ENCODE data around the gene MED17. TPM values are rescaled to one million over a fixed set of nuclear protein-coding genes. Genes with fewer than 3 reads are reported as not detected.
"Not testable (repeated sequence)": the region's sequence is repeated elsewhere in the genome, so short reads cannot be mapped to it uniquely, and the experiment has no call there.

MED17 gene
- polyA plus RNA-seq, 3 donors from 2014 or later: 8.2 to 24.5 (median 8.8) TPM

GRCh38 chr11:93744669-93745004 lies 39.4 kb upstream of the MED17 start:
- peaks cover 30 to 37% of the 10 kb centered on the region in 2 donors for H3K4me1 Mint-ChIP-seq
- peaks cover 12 to 16% (median 14%) of the 10 kb centered on the region in 3 donors for H3K27me3 Mint-ChIP-seq (ENCODE audit: low read depth in 3 of 3)
- peak overlapping the region in 2 of 6 donors; percentile 0 to 4 for H3K27ac Mint-ChIP-seq
- no peaks in the 10 kb centered on the region for H3K9me3 Mint-ChIP-seq
- peaks cover 4 to 8% (median 5%) of the 10 kb centered on the region in 3 donors for H3K36me3 Mint-ChIP-seq
- DNase-seq: no peak
- no peak overlapping the region for H3K4me3 Mint-ChIP-seq

- Mint-ChIP-seq H3K27ac (peak overlapping the region in 2 of 6 donors; percentile 0 to 4), H3K27me3 (ENCODE audit: low read depth in 3 of 3) (peaks cover 8 to 14% (median 12%) of the 10 kb centered on the region in 3 donors), H3K4me1 (peaks cover 25 to 32% of the 10 kb centered on the region in 2 donors)
- not testable (repeated sequence) for DNase-seq, H3K36me3 Mint-ChIP-seq, H3K9me3 Mint-ChIP-seq, H3K4me3 Mint-ChIP-seq
Measured at GRCh38 chr11:93745005-93745755, 38.9 kb upstream of the MED17 start.

- Mint-ChIP-seq H3K27me3 (ENCODE audit: low read depth in 3 of 3) (peaks cover 3 to 11% (median 4%) of the 10 kb centered on the region in 3 donors), H3K9me3 (no peaks in the 10 kb centered on the region), H3K4me3 (no peak overlapping the region), H3K36me3 (peaks cover 8 to 9% (median 9%) of the 10 kb centered on the region in 3 donors), H3K27ac (no peak overlapping the region), H3K4me1 (peaks cover 20 to 24% of the 10 kb centered on the region in 2 donors)
- DNase-seq: no peak
Measured at GRCh38 chr11:93746101-93746500, 38.0 kb upstream of the MED17 start.

GRCh38 chr11:93747122-93747521 lies 37.0 kb upstream of the MED17 start:
- no peaks in the 10 kb centered on the region for H3K9me3 Mint-ChIP-seq

GRCh38 chr11:93751001-93751400 lies 33.1 kb upstream of the MED17 start:
- Mint-ChIP-seq H3K27me3 (ENCODE audit: low read depth in 3 of 3) (peaks cover 0 to 1% (median 0%) of the 10 kb centered on the region in 3 donors), H3K9me3 (no peaks in the 10 kb centered on the region), H3K36me3 (peaks cover 4 to 22% (median 10%) of the 10 kb centered on the region in 3 donors), H3K4me1 (no peaks in the 10 kb centered on the region), H3K27ac (no peak overlapping the region), H3K4me3 (no peak overlapping the region)
- no peak for DNase-seq

More at GRCh38 chr11:93747122-93747521, 37.0 kb upstream of the MED17 start:
- Mint-ChIP-seq H3K27me3 (ENCODE audit: low read depth in 3 of 3) (peaks cover 0 to 3% (median 0%) of the 10 kb centered on the region in 3 donors), H3K4me3 (no peak overlapping the region), H3K36me3 (peaks cover 8 to 12% (median 10%) of the 10 kb centered on the region in 3 donors), H3K27ac (no peak overlapping the region), H3K4me1 (peaks cover 12 to 13% of the 10 kb centered on the region in 2 donors)
- no peak for DNase-seq

GRCh38 chr11:93753241-93753640 lies 30.8 kb upstream of the MED17 start:
- no peaks in the 10 kb centered on the region for H3K27me3 Mint-ChIP-seq (ENCODE audit: low read depth in 3 of 3)

DNA sequence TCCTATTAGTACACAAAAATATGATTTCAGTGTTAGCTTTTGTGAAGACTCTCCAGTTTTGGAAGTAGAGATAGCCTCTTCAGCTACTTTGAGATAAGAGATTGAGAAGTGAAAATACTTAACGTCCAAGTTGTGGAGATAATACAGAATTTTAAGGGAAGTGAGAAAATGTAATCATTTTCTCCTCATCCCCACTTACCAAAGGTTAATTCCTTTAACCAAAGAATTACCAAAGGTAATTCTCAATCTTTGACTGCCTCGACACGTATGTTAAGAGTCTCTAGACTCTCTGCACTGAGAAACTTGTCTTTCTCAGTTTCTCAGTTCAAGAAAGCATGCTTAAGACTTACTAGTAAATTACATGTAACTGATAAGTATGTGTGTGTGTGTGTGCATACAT lies 27.3 kb upstream of the MED17 start:
- Mint-ChIP-seq H3K4me1 (no peaks in the 10 kb centered on the region), H3K4me3 (no peak overlapping the region), H3K36me3 (peaks cover 18 to 43% (median 32%) of the 10 kb centered on the region in 3 donors), H3K27ac (no peak overlapping the region), H3K27me3 (ENCODE audit: low read depth in 3 of 3) (no peaks in the 10 kb centered on the region), H3K9me3 (no peaks in the 10 kb centered on the region)
- DNase-seq: no peak

More at GRCh38 chr11:93753241-93753640, 30.8 kb upstream of the MED17 start:
- Mint-ChIP-seq H3K4me1 (no peaks in the 10 kb centered on the region), H3K9me3 (no peaks in the 10 kb centered on the region), H3K27ac (no peak overlapping the region), H3K4me3 (no peak overlapping the region), H3K36me3 (peaks cover 3 to 33% (median 20%) of the 10 kb centered on the region in 3 donors)
- no peak for DNase-seq

- no peak overlapping the region for H3K27ac Mint-ChIP-seq
- H3K9me3 Mint-ChIP-seq: no peaks in the 10 kb centered on the region
- H3K36me3 Mint-ChIP-seq: peaks cover 18 to 43% (median 29%) of the 10 kb centered on the region in 3 donors
- no peak for DNase-seq
- no peaks in the 10 kb centered on the region for H3K4me1 Mint-ChIP-seq
- H3K27me3 Mint-ChIP-seq (ENCODE audit: low read depth in 3 of 3): no peaks in the 10 kb centered on the region
- H3K4me3 Mint-ChIP-seq: no peak overlapping the region
Measured at GRCh38 chr11:93757301-93757700, 26.8 kb upstream of the MED17 start.

DNA sequence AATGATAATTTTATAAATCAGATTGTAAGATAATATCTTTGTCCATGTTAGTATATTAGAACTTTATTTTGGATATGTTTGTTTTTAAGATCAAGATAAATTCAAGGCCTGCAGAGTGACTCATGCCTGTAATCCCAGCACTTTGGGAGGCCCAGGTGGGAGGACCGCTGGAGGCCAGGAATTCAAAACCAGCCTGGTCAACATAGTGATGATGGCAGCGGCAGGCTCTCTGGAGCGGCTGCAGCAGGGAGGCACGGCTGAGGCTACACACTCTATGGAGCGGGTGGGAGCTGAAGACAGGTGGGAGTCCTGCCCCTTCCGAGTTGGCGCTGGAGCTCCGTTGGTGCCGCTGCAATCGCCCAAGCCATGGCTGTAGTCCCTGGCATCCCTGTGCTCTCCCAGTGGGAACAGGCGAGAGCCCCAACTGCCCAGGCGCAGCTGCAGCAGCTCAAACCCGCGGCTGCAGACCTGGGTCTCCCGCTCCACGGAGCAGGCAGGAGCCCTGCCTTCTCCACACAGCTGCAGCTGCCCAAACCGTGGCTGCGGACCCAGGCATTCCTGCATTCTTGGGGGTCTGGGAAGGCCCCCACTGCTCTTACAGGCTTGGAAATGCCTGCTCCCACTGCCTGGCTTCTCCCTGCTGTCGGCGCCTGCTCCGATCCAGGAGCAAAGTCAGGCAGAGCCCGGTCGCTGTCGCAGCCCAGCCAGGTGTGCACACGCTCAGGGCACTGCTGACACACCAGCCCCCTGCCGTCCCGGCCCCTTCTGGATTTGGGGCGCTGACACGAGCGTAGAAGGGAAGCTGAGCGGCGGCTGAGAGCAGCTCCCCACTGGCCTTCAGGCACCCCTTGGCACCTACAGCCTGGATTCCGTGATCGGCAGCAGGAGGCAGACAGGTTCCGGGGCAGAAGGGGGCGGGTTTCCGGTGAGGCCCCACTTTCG lies 25.9 kb upstream of the MED17 start:
- Mint-ChIP-seq H3K9me3 (no peaks in the 10 kb centered on the region), H3K4me3 (no peak overlapping the region), H3K36me3 (peaks cover 18 to 44% (median 27%) of the 10 kb centered on the region in 3 donors), H3K27ac (no peak overlapping the region), H3K27me3 (ENCODE audit: low read depth in 3 of 3) (no peaks in the 10 kb centered on the region), H3K4me1 (no peaks in the 10 kb centered on the region)
- no peak for DNase-seq

- DNase-seq; H3K4me3 Mint-ChIP-seq; H3K27ac Mint-ChIP-seq; H3K9me3 Mint-ChIP-seq; H3K27me3 Mint-ChIP-seq (ENCODE audit: low read depth in 3 of 3); H3K4me1 Mint-ChIP-seq: not testable (repeated sequence)
- peaks cover 18 to 40% (median 27%) of the 10 kb centered on the region in 3 donors for H3K36me3 Mint-ChIP-seq
Measured at GRCh38 chr11:93759123-93759522, 25.0 kb upstream of the MED17 start.

DNA sequence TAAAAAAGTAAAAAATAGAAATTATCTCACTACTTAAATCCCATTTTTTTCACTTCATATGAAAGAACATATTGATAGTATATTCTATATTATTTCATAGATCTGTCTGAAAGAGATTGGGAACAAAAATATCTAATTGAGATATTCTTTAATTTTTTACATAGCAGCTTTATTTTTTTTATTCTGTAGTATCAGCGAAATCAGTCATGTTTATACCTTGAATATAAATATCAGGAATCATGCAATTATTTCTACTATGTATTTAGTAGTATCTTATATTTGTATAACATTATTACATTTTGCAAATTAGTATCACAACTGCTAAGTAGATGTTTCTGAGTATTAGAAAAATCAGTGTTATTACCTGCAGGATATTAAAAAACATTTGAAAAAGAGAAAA lies 22.2 kb upstream of the MED17 start:
- peaks cover 17 to 40% (median 32%) of the 10 kb centered on the region in 3 donors for H3K36me3 Mint-ChIP-seq
- no peak overlapping the region for H3K4me3 Mint-ChIP-seq
- no peaks in the 10 kb centered on the region for H3K9me3 Mint-ChIP-seq
- no peaks in the 10 kb centered on the region for H3K27me3 Mint-ChIP-seq (ENCODE audit: low read depth in 3 of 3)
- no peak overlapping the region for H3K27ac Mint-ChIP-seq
- no peak for DNase-seq
- no peaks in the 10 kb centered on the region for H3K4me1 Mint-ChIP-seq

DNA sequence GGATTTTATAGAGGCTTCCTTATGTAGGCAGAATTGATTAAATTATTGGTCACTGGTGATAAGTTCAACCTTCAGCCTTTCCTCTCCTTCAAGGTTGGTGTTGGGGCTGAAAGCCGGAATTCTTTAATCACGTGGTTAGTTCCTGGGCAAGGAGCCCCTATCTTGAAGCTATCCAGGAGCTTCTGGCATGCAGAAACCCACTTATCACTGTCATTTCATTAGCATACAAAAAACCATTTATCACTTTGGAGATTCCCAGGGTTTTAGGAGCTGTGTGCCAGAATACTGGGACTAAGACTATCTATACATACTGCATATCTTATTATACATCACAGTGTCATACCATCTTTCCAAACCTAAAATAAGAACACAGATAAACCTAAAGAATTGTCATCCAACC lies 18.5 kb upstream of the MED17 start:
- H3K36me3 Mint-ChIP-seq: peaks cover 8 to 19% (median 13%) of the 10 kb centered on the region in 3 donors
- DNase-seq: no peak
- H3K4me1 Mint-ChIP-seq: no peaks in the 10 kb centered on the region
- H3K9me3 Mint-ChIP-seq: no peaks in the 10 kb centered on the region
- H3K27me3 Mint-ChIP-seq (ENCODE audit: low read depth in 3 of 3): peaks cover 0 to 4% (median 0%) of the 10 kb centered on the region in 3 donors
- no peak overlapping the region for H3K27ac Mint-ChIP-seq
- H3K4me3 Mint-ChIP-seq: no peak overlapping the region

- H3K27ac Mint-ChIP-seq: no peak overlapping the region
Measured at GRCh38 chr11:93766504-93766903, 17.6 kb upstream of the MED17 start.

DNA sequence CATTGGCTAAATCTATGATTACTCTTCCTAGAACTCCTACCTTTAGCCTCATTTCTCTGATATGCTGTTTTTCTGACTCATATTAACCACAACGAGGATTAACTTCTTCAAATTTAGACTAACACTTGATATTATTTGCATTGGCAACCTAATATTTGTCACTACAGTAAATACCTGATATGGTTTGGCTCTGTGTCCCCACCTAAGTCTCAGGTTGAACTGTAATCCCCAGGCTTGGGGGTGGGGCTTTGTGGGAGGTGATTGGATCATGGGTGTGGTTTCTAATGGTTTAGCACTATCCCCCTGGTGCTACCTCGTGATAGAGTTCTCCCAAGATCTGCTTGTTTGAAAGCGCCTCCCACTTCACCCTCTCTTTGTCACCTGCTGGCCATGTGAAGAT lies 17.1 kb upstream of the MED17 start:
- no peak overlapping the region for H3K27ac Mint-ChIP-seq

More at GRCh38 chr11:93766504-93766903, 17.6 kb upstream of the MED17 start:
- Mint-ChIP-seq H3K4me3 (no peak overlapping the region), H3K27me3 (ENCODE audit: low read depth in 3 of 3) (peaks cover 0 to 4% (median 0%) of the 10 kb centered on the region in 3 donors), H3K4me1 (no peaks in the 10 kb centered on the region), H3K36me3 (peaks cover under 1 to 15% (median 7%) of the 10 kb centered on the region in 3 donors), H3K9me3 (no peaks in the 10 kb centered on the region)
- no peak for DNase-seq

More for the DNA sequence above, 17.1 kb upstream of the MED17 start:
- Mint-ChIP-seq H3K36me3 (peaks cover 0 to 12% (median 7%) of the 10 kb centered on the region in 3 donors), H3K27me3 (ENCODE audit: low read depth in 3 of 3) (peaks cover 0 to 4% (median 0%) of the 10 kb centered on the region in 3 donors), H3K4me1 (no peaks in the 10 kb centered on the region), H3K9me3 (no peaks in the 10 kb centered on the region), H3K4me3 (no peak overlapping the region)
- DNase-seq: no peak
